ENCODE data around the gene TH. TPM values are rescaled to one million over a fixed set of nuclear protein-coding genes. Genes with fewer than 3 reads are reported as not detected.
A peak's percentile ranks its signal among the peaks of the same experiment; 100 is the strongest.

TH gene
- total and polyA plus RNA-seq, 2 of the 8 experiments (the other 6 are each of a cell fraction or from before 2014, with no cell fraction given), result 0.09 TPM; not detected in 1

DNA sequence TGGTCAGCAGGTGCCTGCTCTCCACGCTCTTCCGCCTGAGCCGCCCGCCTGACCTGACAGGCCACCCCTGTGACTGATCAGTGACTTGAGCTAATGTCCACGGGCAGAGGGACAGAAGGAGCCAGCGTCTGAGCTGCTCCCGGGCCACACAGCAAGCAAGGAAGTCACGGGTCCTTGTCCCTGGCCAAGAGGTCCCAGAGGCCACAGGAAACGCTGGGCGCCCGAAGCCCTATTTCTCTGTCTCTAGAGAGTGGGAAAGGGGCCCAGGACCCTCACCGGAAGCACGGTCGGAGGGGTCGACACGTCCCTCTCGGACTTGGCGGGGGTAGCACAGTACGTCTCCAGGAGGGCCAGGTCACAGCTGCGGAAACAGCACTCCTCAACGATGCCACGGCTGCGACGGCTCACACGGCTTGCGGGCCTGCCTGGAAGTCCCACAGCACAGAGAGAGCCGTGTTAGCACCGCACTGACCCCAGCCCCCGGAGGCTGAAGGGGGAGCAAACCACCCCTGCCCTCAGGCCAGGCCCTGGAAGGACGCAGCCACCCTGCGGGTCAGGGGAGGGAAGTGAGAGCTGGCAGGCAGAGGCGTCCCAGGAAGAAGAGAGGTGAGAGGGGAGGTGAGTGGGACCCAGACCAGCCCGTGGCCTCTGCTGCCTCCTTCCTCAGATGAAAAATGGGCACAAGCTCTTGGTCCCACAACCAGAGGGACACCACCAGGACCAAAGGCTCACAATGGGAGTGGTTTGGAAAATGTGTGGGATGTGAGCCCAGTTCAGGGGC lies 38.2 kb downstream of the TH start:
- Histone ChIP-seq H4K5ac (ENCODE audit: insufficient read length, low read depth, low read length) (no peak overlapping the region), H3K4ac (replicated peaks; ENCODE audit: insufficient read length, low read depth, low read length) (no peak overlapping the region), H2AK5ac (ENCODE audit: low read depth, low read length) (no peak overlapping the region), H2BK15ac (ENCODE audit: low read length) (no peak overlapping the region), H2BK120ac (replicated peaks; ENCODE audit: low read depth, low read length) (no peak overlapping the region), H2BK5ac (ENCODE audit: low read depth, low read length) (no peak overlapping the region), H3K18ac (ENCODE audit: extremely low read depth, low read length) (no peak overlapping the region), H3K23me2 (ENCODE audit: low read depth, low read length) (peaks cover 15% of the 10 kb centered on the region; the same call in 1 of the 2 replicates), H2AFZ (ENCODE audit: low read length) (no peak overlapping the region), H3K79me1 (ENCODE audit: low read depth, low read length) (no peaks in the 10 kb centered on the region), H3K9me3 (ENCODE audit: insufficient read depth in 2 of 2, low read depth in 1 of 2, low read length in 1 of 2) (no peaks in the 10 kb centered on the region; a peak in 1 of 4 replicates), H3K4me1 (replicated peaks in 1 of 4; ENCODE audit: control insufficient read depth in 3 of 4, insufficient read depth in 4 of 4, low read length in 3 of 4) (peaks cover 0 to 9% (median 3%) of the 10 kb centered on the region in 4 experiments; a peak in 4 of 7 replicates), H3K9ac (replicated peaks in 1 of 4; ENCODE audit: extremely low read depth in 1 of 4, low read depth in 3 of 4, low read length in 3 of 4) (no peak overlapping the region), H2BK12ac (ENCODE audit: low read depth, low read length) (0 out of 2 replicates have a peak overlapping the region, but pooled peaks have one; percentile 52), H4K91ac (replicated peaks; ENCODE audit: insufficient read length, low read length) (no peak overlapping the region), H4K8ac (ENCODE audit: extremely low read depth, insufficient read depth, low read length) (no peak overlapping the region; the same call in none of the 2 replicates), H3K79me2 (ENCODE audit: control insufficient read depth in 1 of 2, insufficient read depth in 2 of 2, low read length in 2 of 2) (no peaks in the 10 kb centered on the region), H3K56ac (replicated peaks; ENCODE audit: insufficient read length, low read depth, low read length) (no peak overlapping the region), H2BK20ac (ENCODE audit: low read length) (no peak overlapping the region), H4K20me1 (replicated peaks in 1 of 2; ENCODE audit: control insufficient read depth in 1 of 2, insufficient read depth in 2 of 2, low read length in 2 of 2) (peaks cover 0 to 9% of the 10 kb centered on the region in 2 experiments), H3K14ac (ENCODE audit: insufficient read length) (no peak overlapping the region), H3K27me3 (replicated peaks in 1 of 4; ENCODE audit: control insufficient read depth in 3 of 4, extremely low read depth in 1 of 4, insufficient read depth in 3 of 4, low read length in 3 of 4) (peaks cover 14 to 51% (median 38%) of the 10 kb centered on the region in 4 experiments), H3K4me3 (ENCODE audit: extremely low read depth in 1 of 4, insufficient read depth in 2 of 4, low read depth in 3 of 4, low read length in 4 of 4) (no peak overlapping the region), H3K36me3 (ENCODE audit: control insufficient read depth in 2 of 4, insufficient read depth in 4 of 4, low read length in 3 of 4) (no peaks in the 10 kb centered on the region), H3K4me2 (ENCODE audit: insufficient read depth in 1 of 2, low read depth in 2 of 2, low read length in 2 of 2) (no peak overlapping the region), H3K27ac (ENCODE audit: low read depth, low read length) (no peak overlapping the region), H3K23ac (ENCODE audit: insufficient read length) (no peak overlapping the region)
- TF ChIP-seq CBX5 (IDR thresholded peaks at IDR 0.05; ENCODE audit: low read depth, low read length), result no peak
- ChIA-PET POLR2A (ENCODE audit: partially characterized antibody) (interaction anchor here (1.0 kb wide), 1 partner anchor 12 kb away, joined by 4 read pairs; no protein-coding TSS in a partner anchor), CTCF (ENCODE audit: partially characterized antibody) (interaction anchor here (0.8 to 12.3 kb wide), 9 partner anchors 9 to 457 kb away, joined by 3 to 170 read pairs (median 4); no protein-coding TSS in a partner anchor)
- no peak for DNase-seq (ENCODE audit: low read depth in 1 of 2, low spot score in 2 of 2)
- 86% methylated on average over 30 of the region's 33 CpGs; no CpG with 5 or more reads in 1 of the 2 experiments for WGBS, 2 experiments (ENCODE audit: extremely low coverage in 1 of 2, insufficient coverage in 1 of 2, insufficient read length in 1 of 2, insufficient replicate concordance in 2 of 2, low coverage in 1 of 2, low lambda C conversion rate in 2 of 2, missing lambda C conversion rate in 1 of 2)
- no peak for FAIRE-seq
